ENCODE measurements around the gene MYBL2.

MYBL2 gene

GRCh38 chr20:43728686-43729255 lies 61.9 kb downstream of the MYBL2 start:
- Histone ChIP-seq H3K4me3 (no peak overlapping the region), H3K27ac (no peak overlapping the region)
- DNase-seq (ENCODE audit: low spot score) = no peak
- no peak for TF ChIP-seq CTCF (IDR thresholded peaks at IDR 0.05)

GRCh38 chr20:43731469-43731868 lies 64.6 kb downstream of the MYBL2 start:
- no peak overlapping the region for H3K4me3 ChIP-seq
- H3K27ac ChIP-seq = no peak overlapping the region
- DNase-seq (ENCODE audit: low spot score) = no peak
- TF ChIP-seq CTCF (IDR thresholded peaks at IDR 0.05) = no peak

- no peak for DNase-seq (ENCODE audit: low spot score)
- TF ChIP-seq CTCF (IDR thresholded peaks at IDR 0.05) = no peak
- no peak overlapping the region for H3K27ac ChIP-seq
- no peak overlapping the region for H3K4me3 ChIP-seq
Measured at GRCh38 chr20:43731927-43732326, 65.0 kb downstream of the MYBL2 start.

- no peak overlapping the region for H3K4me3 ChIP-seq
- DNase-seq (ENCODE audit: low spot score) = no peak
- no peak for TF ChIP-seq CTCF (IDR thresholded peaks at IDR 0.05)
- H3K27ac ChIP-seq = no peak overlapping the region
Measured at GRCh38 chr20:43736588-43737158, 69.8 kb downstream of the MYBL2 start.

GRCh38 chr20:43737925-43738324 lies 71.0 kb downstream of the MYBL2 start:
- DNase-seq (ENCODE audit: low spot score) = no peak
- Histone ChIP-seq H3K4me3 (no peak overlapping the region), H3K27ac (no peak overlapping the region)
- TF ChIP-seq CTCF (IDR thresholded peaks at IDR 0.05) = no peak

- no peak for DNase-seq (ENCODE audit: low spot score)
- no peak for TF ChIP-seq CTCF (IDR thresholded peaks at IDR 0.05)
- H3K27ac ChIP-seq = no peak overlapping the region
- no peak overlapping the region for H3K4me3 ChIP-seq
Measured at GRCh38 chr20:43739148-43739749, 72.3 kb downstream of the MYBL2 start.

GRCh38 chr20:43740642-43741041 lies 73.7 kb downstream of the MYBL2 start:
- DNase-seq (ENCODE audit: low spot score) = no peak
- no peak for TF ChIP-seq CTCF (IDR thresholded peaks at IDR 0.05)

More at GRCh38 chr20:43740642-43741041, 73.7 kb downstream of the MYBL2 start:
- Histone ChIP-seq H3K4me3 (no peak overlapping the region), H3K27ac (no peak overlapping the region)
